ENCODE data around the gene CAMKK2. TPM values are rescaled to one million over a fixed set of nuclear protein-coding genes. Genes with fewer than 3 reads are reported as not detected.
"Not testable (repeated sequence)": the region's sequence is repeated elsewhere in the genome, so short reads cannot be mapped to it uniquely, and the experiment has no call there.

CAMKK2 gene
- total RNA-seq, 1 donor from 2014 or later: 13.3 TPM

- Histone ChIP-seq H3K9me3 (replicated peaks) (no peaks in the 10 kb centered on the region), H3K27ac (replicated peaks) (no peak overlapping the region), H3K27me3 (ENCODE audit: low read depth) (no peaks in the 10 kb centered on the region), H3K4me1 (no peaks in the 10 kb centered on the region), H3K4me3 (no peak overlapping the region), H3K36me3 (peaks cover 83% of the 10 kb centered on the region)
- TF ChIP-seq, protein P1, sequence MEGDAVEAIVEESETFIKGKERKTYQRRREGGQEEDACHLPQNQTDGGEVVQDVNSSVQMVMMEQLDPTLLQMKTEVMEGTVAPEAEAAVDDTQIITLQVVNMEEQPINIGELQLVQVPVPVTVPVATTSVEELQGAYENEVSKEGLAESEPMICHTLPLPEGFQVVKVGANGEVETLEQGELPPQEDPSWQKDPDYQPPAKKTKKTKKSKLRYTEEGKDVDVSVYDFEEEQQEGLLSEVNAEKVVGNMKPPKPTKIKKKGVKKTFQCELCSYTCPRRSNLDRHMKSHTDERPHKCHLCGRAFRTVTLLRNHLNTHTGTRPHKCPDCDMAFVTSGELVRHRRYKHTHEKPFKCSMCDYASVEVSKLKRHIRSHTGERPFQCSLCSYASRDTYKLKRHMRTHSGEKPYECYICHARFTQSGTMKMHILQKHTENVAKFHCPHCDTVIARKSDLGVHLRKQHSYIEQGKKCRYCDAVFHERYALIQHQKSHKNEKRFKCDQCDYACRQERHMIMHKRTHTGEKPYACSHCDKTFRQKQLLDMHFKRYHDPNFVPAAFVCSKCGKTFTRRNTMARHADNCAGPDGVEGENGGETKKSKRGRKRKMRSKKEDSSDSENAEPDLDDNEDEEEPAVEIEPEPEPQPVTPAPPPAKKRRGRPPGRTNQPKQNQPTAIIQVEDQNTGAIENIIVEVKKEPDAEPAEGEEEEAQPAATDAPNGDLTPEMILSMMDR (IDR thresholded peaks at IDR 0.05; ENCODE audit: borderline replicate concordance): no peak
- DNase-seq: no peak
- intact Hi-C loops (cut with micrococcal nuclease): no loop called here
These were observed 35.1 kb downstream of the CAMKK2 start for GRCh38 chr12:121261398-121261797.

DNA sequence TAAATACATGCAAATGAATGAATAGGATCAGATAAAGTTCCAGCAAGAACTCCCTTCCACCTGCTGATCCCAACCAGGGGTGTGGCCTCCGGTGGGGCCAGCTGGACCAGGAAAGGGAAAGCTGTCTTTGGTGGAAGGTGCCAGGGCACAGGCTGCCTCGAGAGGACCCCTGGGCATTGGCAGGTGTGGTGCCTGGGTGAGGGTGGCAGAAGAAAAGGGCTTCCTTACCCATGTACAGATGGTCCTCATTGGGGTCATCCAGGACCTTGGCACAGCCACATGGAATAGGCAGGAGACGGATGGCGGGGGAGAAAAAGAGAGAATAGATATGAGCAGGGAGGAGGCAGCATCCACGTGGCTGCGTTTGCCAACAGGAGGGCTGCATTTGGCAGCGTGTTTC, 36.4 kb downstream of the CAMKK2 start:
- H3K9me3 ChIP-seq (replicated peaks): no peaks in the 10 kb centered on the region
- no peaks in the 10 kb centered on the region for H3K27me3 ChIP-seq (ENCODE audit: low read depth)
- DNase-seq: no peak
- H3K27ac ChIP-seq (replicated peaks): no peak overlapping the region
- peaks cover 82% of the 10 kb centered on the region for H3K36me3 ChIP-seq
- TF ChIP-seq, protein P1 (IDR thresholded peaks at IDR 0.05; ENCODE audit: borderline replicate concordance): no peak
- intact Hi-C loops (cut with micrococcal nuclease): no loop called here
- H3K4me3 ChIP-seq: no peak overlapping the region
- H3K4me1 ChIP-seq: no peaks in the 10 kb centered on the region

DNA sequence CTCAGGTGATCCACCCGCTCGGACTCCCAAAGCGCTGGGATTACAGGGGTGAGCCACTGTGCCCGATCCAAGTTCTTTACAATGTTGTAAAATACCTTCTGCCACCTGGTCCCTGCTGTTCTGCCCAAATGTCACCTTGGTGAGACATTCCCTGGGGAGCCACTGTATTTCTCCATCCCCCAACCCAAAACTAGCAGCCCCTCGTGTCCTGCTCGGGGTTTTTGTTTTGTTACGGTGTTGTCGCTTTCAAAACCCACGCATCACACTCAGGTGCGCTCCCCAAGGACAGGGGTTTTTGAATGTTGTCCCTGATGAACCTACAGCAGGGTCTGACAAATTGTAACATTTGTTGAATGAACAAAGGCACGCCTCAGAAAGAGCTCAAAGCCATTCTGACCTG, 37.4 kb downstream of the CAMKK2 start:
- no peak for DNase-seq
- no peaks in the 10 kb centered on the region for H3K27me3 ChIP-seq (ENCODE audit: low read depth)
- peaks cover 87% of the 10 kb centered on the region for H3K36me3 ChIP-seq
- H3K9me3 ChIP-seq (replicated peaks): no peaks in the 10 kb centered on the region
- intact Hi-C loops (cut with micrococcal nuclease): no loop called here
- H3K4me1 ChIP-seq: no peaks in the 10 kb centered on the region
- H3K4me3 ChIP-seq: no peak overlapping the region
- no peak overlapping the region for H3K27ac ChIP-seq (replicated peaks)
- TF ChIP-seq, protein P1 (IDR thresholded peaks at IDR 0.05; ENCODE audit: borderline replicate concordance): no peak

- H3K27me3 ChIP-seq (ENCODE audit: low read depth); H3K4me1 ChIP-seq; intact Hi-C loops (cut with micrococcal nuclease); DNase-seq; H3K27ac ChIP-seq (replicated peaks); H3K4me3 ChIP-seq; H3K9me3 ChIP-seq (replicated peaks): not testable (repeated sequence)
- peaks cover 87% of the 10 kb centered on the region for H3K36me3 ChIP-seq
These were observed 38.6 kb downstream of the CAMKK2 start for GRCh38 chr12:121257704-121258449.

- H3K4me1 ChIP-seq: no peaks in the 10 kb centered on the region
- intact Hi-C loops (cut with micrococcal nuclease): no loop called here
- H3K27ac ChIP-seq (replicated peaks): no peak overlapping the region
- no peak for DNase-seq
- no peaks in the 10 kb centered on the region for H3K27me3 ChIP-seq (ENCODE audit: low read depth)
- H3K4me3 ChIP-seq: no peak overlapping the region
- peaks cover 91% of the 10 kb centered on the region for H3K36me3 ChIP-seq
- no peaks in the 10 kb centered on the region for H3K9me3 ChIP-seq (replicated peaks)
- TF ChIP-seq, protein P1 (IDR thresholded peaks at IDR 0.05; ENCODE audit: borderline replicate concordance): no peak
These were observed 41.1 kb downstream of the CAMKK2 start for GRCh38 chr12:121255433-121255832.

DNA sequence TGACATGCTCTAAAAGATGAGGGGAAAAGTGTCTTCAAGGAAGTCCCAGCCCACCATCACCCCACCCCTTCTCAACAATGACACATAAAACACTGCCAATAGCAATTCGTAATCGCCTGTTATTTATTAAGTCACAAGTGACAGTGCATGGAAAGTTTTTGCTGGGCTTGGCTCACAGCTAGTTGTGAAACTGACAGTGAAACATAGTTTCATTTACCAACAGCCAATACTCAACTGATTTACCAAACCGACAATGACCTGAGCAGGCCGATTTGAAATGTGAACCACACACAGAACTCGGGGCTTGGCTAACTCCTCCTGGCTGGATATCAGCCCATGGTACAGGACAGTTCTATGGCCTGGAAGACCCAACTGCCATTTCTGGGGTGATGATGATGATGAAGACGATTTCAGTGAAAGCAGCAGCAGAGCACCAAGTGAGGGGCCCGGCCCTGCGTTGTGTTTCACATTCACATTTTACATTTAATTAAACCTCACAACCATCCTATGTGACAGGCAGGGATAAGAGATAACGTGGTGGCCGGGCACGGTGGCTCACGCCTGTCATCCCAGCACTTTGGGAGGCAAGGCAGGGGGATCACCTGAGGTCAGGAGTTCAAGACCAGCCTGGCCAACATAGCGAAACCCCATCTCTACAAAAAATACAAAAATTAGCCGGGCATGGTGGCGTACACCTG, 42.7 kb downstream of the CAMKK2 start:
- TF ChIP-seq, protein P1 (IDR thresholded peaks at IDR 0.05; ENCODE audit: borderline replicate concordance): no peak
- Histone ChIP-seq H3K27ac (replicated peaks) (no peak overlapping the region), H3K4me3 (no peak overlapping the region), H3K9me3 (replicated peaks) (no peaks in the 10 kb centered on the region), H3K4me1 (no peaks in the 10 kb centered on the region), H3K27me3 (ENCODE audit: low read depth) (no peaks in the 10 kb centered on the region), H3K36me3 (peaks cover 91% of the 10 kb centered on the region)
- intact Hi-C loops (cut with micrococcal nuclease): no loop called here
- no peak for DNase-seq
